HEK293T (cell line): ENCODE measurements around the gene NARS2.
"Not testable (repeated sequence)": the region's sequence is repeated elsewhere in the genome, so short reads cannot be mapped to it uniquely, and the experiment has no call there.

Experiments used
- CTCF ChIA-PET: fragments of 350-600 bp; formaldehyde crosslinking; extraction: SDS; loops from one replicate; lab custom pipeline; 2021; ENCODE audit warnings: antibody characterized with exemption, inconsistent platforms; lab: Yijun Ruan, JAX
- POLR2A ChIA-PET: fragments of 350-600 bp; formaldehyde crosslinking; extraction: SDS; loops from one replicate; lab custom pipeline; 2020; ENCODE audit warnings: antibody characterized with exemption, inconsistent platforms; lab: Yijun Ruan, JAX
- DNase-seq: peaks from one replicate; pipeline ENCODE4 v3.0.0; 2012; ENCODE audit warnings: mixed read lengths; ENCODE audit errors: extremely low spot score
- ARNT ChIP-seq: fragments of 450-650 bp; IDR thresholded peaks from 2 replicates; pipeline ENCODE4 v1.6.1; 2017; ENCODE audit warnings: mild to moderate bottlenecking
- BHLHE40 ChIP-seq: fragments of 450-650 bp; IDR thresholded peaks from 2 replicates; pipeline ENCODE4 v1.6.1; 2016; ENCODE audit warnings: mild to moderate bottlenecking, moderate library complexity, borderline replicate concordance
- CTBP1 ChIP-seq: fragments of 450-650 bp; IDR thresholded peaks from 2 replicates; pipeline ENCODE4 v1.6.1; 2016; ENCODE audit warnings: borderline replicate concordance
- ELF4 ChIP-seq: fragments of 450-650 bp; IDR thresholded peaks from 2 replicates; pipeline ENCODE4 v1.6.1; 2017; ENCODE audit warnings: antibody characterized with exemption
- FOXA1 ChIP-seq: fragments of 450-650 bp; IDR thresholded peaks from 2 replicates; pipeline ENCODE4 v1.6.1; 2016; ENCODE audit warnings: mild to moderate bottlenecking
- FOXK2 ChIP-seq: fragments of 450-650 bp; IDR thresholded peaks from 2 replicates; pipeline ENCODE4 v1.6.1; 2016; ENCODE audit warnings: mild to moderate bottlenecking
- FOXM1 ChIP-seq: fragments of 450-650 bp; IDR thresholded peaks from 2 replicates; pipeline ENCODE4 v1.6.1; 2017; ENCODE audit warnings: mild to moderate bottlenecking, borderline replicate concordance
- HDGF ChIP-seq: fragments of 450-650 bp; IDR thresholded peaks from 2 replicates; pipeline ENCODE4 v1.6.1; 2017; ENCODE audit warnings: antibody characterized with exemption, borderline replicate concordance
- L3MBTL2 ChIP-seq: fragments of 450-650 bp; conservative IDR thresholded peaks from 2 replicates; pipeline ENCODE4 v1.6.1; 2016; ENCODE audit warnings: mild to moderate bottlenecking
- LEF1 ChIP-seq: fragments of 450-650 bp; IDR thresholded peaks from 2 replicates; pipeline ENCODE4 v1.6.1; 2017; ENCODE audit warnings: mild to moderate bottlenecking, borderline replicate concordance
- NFRKB ChIP-seq: fragments of 450-650 bp; IDR thresholded peaks from 2 replicates; pipeline ENCODE4 v1.6.1; 2016; ENCODE audit warnings: mild to moderate bottlenecking, moderate library complexity
- PKNOX1 ChIP-seq: fragments of 450-650 bp; IDR thresholded peaks from 2 replicates; pipeline ENCODE4 v1.6.1; 2016
- SP1 ChIP-seq: fragments of 450-650 bp; IDR thresholded peaks from 2 replicates; pipeline ENCODE4 v1.6.1; 2017
- SUZ12 ChIP-seq: fragments of 450-650 bp; IDR thresholded peaks from 2 replicates; pipeline ENCODE4 v1.6.1; 2016; ENCODE audit warnings: mild to moderate bottlenecking
- TARDBP ChIP-seq: fragments of 450-650 bp; IDR thresholded peaks from 2 replicates; pipeline ENCODE4 v1.6.1; 2016
- ZNF384 ChIP-seq: fragments of 450-650 bp; IDR thresholded peaks from 2 replicates; pipeline ENCODE4 v1.6.1; 2016

Gene NARS2

GRCh38 chr11:78607696-78608095 lies 33.0 kb upstream of the NARS2 start:
- TF ChIP-seq L3MBTL2, result no peak
- TF ChIP-seq FOXM1, result no peak
- TF ChIP-seq CTBP1, result no peak
- TF ChIP-seq NFRKB, result no peak
- TF ChIP-seq SP1, result no peak
- no peak for TF ChIP-seq TARDBP
- TF ChIP-seq FOXA1, result no peak
- TF ChIP-seq PKNOX1, result no peak
- no peak for TF ChIP-seq FOXK2
- TF ChIP-seq ZNF384, result no peak
- no peak for TF ChIP-seq ARNT
- TF ChIP-seq ELF4, result no peak
- no peak for TF ChIP-seq LEF1
- TF ChIP-seq HDGF, result no peak
- no peak for TF ChIP-seq SUZ12
- no peak for TF ChIP-seq BHLHE40
- DNase-seq, result no peak
- ChIA-PET POLR2A (no interaction called here), CTCF (no interaction called here)

DNA sequence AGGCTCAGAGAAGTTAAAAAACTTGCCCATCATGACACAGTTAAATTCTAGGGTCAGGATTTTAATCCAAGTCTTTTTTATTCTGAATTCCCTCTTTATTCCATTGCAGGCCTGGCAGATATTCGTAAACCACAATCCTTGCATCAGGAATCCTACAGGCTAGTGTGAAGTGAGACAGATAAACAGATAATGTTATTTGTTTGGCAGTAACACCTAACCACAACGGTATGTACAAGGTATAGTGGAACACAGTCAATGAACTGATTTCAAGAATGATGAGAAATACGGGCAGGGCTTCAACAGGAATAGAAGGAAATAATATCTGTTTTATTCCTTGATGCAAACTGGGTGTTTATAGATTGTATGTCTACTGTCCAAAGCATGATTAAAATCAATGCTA lies 32.0 kb upstream of the NARS2 start:
- ChIA-PET POLR2A (no interaction called here), CTCF (no interaction called here)
- no peak for TF ChIP-seq PKNOX1
- TF ChIP-seq TARDBP, result no peak
- TF ChIP-seq SUZ12, result no peak
- no peak for TF ChIP-seq BHLHE40
- TF ChIP-seq ZNF384, result no peak
- no peak for TF ChIP-seq L3MBTL2
- TF ChIP-seq FOXK2, result no peak
- no peak for TF ChIP-seq SP1
- no peak for TF ChIP-seq FOXM1
- no peak for TF ChIP-seq FOXA1
- TF ChIP-seq LEF1, result no peak
- DNase-seq, result no peak

GRCh38 chr11:78605296-78605695 lies 30.6 kb upstream of the NARS2 start:
- DNase-seq, result no peak
- no peak for TF ChIP-seq SUZ12
- no peak for TF ChIP-seq BHLHE40
- TF ChIP-seq SP1, result no peak
- POLR2A ChIA-PET, result no interaction called here
- CTCF ChIA-PET, result no interaction called here

DNA sequence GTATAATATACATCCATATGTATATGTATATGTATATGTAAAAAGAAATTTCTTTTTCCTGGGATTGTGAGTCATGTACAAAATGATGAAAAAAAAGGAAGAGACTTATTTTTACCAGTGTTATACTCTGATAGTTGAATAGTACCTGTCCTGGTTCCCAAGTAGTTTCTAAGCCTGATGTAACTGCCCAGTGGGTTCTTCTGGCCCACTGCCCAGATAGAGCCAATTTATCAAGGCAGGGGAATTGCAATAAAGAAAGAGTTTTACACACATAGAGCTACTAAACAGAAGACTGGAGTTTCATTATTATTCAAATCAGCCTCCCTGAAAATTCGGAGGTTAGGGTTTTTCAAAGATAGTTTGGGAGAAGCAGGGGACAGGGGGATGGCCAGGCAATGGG lies 29.1 kb upstream of the NARS2 start:
- DNase-seq, result no peak
- ChIA-PET POLR2A (no interaction called here), CTCF (interaction anchor here (0.9 kb wide), 1 partner anchor 39 kb away, joined by 3 read pairs; no protein-coding TSS in a partner anchor)
- TF ChIP-seq SUZ12, result no peak
- no peak for TF ChIP-seq FOXK2

DNA sequence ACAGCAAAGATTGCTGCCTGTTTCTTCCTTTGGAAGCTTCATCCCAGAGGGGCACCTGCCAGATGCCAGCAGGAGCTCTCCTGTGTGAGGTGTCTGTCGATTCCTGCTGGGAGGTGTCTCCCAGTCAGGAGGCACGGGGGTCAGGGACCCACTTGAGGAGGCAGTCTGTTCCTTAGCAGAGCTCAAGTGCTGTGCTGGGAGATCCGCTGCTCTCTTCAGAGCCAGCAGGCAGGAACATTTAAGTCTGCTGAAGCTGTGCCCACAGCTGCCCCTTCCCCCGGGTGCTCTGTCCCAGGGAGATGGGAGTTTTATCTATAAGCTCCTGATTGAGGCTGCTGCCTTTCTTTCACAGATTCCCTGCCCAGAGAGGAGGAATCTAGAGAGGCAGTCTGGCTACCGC lies 28.1 kb upstream of the NARS2 start:
- POLR2A ChIA-PET, CTCF ChIA-PET, DNase-seq: not testable (repeated sequence)

DNA sequence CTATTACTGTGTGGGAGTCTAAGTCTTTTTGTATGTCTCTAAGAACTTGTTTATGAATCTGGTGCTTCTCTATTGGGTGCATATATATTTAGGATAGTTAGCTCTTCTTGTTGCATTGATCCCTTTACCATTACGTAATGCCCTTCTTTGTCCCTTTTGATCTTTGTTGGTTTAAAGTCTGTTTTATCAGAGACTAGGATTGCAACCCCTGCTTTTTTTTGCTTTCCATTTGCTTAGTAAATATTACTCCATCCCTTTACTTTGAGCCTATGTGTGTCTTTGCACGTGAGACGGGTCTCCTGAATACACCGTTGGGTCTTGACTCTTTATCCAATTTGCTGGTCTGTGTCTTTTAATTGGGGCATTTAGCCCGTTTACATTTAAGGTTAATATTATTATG lies 26.4 kb upstream of the NARS2 start:
- DNase-seq, POLR2A ChIA-PET, CTCF ChIA-PET: not testable (repeated sequence)

- POLR2A ChIA-PET, result interaction anchor here (1.0 kb wide), 1 partner anchor 22 kb away, joined by 3 read pairs; no protein-coding TSS in a partner anchor
Observed at GRCh38 chr11:78597579-78597978, 22.9 kb upstream of the NARS2 start.

GRCh38 chr11:78595436-78596130 lies 20.9 kb upstream of the NARS2 start:
- ChIA-PET POLR2A (no interaction called here), CTCF (no interaction called here)
- TF ChIP-seq ELF4 (no peak), PKNOX1 (peak; percentile 50; the same call in 1 of the 2 replicates)
- DNase-seq, result no peak

More at GRCh38 chr11:78597579-78597978, 22.9 kb upstream of the NARS2 start:
- CTCF ChIA-PET, DNase-seq: not testable (repeated sequence)
